GOT3 (cell line): ENCODE results near the gene METTL24.
"Not testable (repeated sequence)": the region's sequence is repeated elsewhere in the genome, so short reads cannot be mapped to it uniquely, and the experiment has no call there.

Experiments
- DNase-seq: peaks from one replicate; lab custom pipeline; 2025; ENCODE audit warnings: mixed read lengths; lab: John Stamatoyannopoulos, UW

METTL24 gene

GRCh38 chr6:110315207-110315868, 42.8 kb downstream of the METTL24 start:
- DNase-seq: no peak

DNA sequence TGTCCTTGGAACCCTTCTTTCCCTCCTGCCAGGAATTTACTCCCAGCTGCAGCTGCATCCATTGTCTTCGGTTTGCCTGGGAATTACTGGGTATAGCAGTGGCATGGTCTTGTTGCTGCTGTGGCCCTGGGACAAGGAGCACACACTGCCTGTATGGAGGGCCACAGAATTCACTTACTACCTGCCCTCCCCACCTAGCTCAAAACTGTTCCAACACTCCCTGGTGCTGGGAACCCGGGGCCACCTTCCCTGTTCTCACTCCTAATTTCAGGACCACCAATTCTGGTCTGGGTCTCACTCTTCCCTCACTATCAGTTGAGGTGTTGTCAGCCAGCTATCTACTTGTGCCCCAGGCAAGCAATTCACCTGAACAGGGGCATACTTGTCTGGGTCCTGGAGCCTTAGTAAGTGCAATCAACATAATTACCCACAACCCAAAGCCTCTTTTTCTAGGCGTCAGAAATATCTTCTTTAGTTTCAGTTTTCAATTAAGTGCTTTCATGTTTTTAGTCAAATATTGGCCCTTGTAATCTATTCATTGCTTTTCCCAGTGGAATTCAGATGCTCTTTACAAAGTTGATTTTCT, 47.2 kb downstream of the METTL24 start:
- no peak for DNase-seq

DNA sequence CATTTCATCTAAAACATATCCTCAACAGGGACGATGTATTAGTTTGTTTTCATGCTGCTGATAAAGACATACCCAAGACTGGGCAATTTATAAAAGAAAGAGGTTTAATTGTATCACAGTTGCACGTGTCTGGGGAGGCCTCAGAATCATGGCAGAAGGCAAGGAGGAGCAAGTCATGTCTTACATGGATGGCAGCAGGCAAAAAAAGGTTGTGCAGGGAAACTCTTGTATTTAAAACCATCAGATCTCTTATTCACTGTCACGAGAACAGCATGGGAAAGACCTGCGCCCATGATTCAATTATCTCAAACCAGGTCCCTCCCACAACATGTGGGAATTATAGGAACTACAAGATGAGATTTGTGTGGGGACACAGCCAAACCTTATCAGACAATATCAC, 48.7 kb downstream of the METTL24 start:
- not testable (repeated sequence) for DNase-seq

GRCh38 chr6:110307368-110307767, 50.8 kb downstream of the METTL24 start:
- no peak for DNase-seq

- not testable (repeated sequence) for DNase-seq
Measured at GRCh38 chr6:110305832-110306231, 52.3 kb downstream of the METTL24 start.

GRCh38 chr6:110303692-110304091, 54.5 kb downstream of the METTL24 start:
- not testable (repeated sequence) for DNase-seq

- DNase-seq: no peak
Measured at GRCh38 chr6:110298916-110299315, 59.2 kb downstream of the METTL24 start.

DNA sequence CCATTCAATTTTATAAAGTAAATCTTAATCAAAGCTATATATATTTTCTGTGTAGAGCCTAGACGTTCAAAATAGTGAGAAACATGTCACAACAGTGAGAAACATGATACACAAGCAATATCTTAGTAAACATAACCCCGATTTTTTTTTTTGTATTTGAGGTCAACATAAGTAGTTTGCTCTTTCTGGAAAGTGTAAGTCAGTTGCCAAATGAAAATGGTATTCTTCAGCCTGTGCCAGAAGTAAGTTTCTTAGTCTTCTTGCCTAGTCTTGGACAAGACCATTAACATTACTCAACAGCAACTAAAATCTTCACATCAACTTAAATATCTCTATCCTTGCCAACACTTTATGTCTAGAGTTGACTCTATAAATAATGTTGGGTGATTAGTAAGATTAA, 59.7 kb downstream of the METTL24 start:
- no peak for DNase-seq

DNA sequence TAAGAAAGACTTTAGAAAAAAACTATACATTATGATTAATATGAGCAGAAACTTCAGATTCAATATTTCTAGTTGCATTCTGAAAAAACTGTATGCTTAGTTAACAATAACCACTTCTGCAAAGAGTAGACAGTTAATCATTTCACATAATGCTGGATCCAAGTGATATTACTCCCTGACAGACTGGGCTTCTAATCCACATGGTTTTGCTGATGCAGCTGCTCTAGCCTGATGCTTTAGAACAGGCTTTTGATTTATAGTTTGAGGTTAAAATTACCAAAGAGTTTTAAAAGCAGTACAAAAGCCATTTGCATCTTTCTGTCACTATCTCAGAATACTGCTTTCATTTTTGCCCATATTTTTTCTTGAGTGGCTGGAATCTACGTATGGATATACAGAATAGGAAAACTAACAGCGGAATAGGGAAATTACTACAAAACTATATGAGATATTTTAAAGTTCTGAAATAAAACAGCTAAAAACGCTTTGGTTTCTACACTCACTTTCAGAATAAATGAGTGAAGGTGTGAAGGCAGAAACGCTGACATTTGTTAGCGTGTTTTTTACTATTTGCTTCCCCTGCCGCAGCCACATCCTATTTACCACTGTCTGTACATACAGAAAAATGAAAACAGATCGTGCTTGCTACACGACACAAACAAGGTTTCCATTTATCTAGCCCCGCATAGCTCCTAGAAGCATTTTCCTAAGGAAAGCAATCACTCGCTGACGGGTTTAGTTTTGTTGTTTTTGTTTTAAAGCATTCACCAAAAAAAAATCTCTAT, 61.7 kb downstream of the METTL24 start:
- DNase-seq: no peak

DNA sequence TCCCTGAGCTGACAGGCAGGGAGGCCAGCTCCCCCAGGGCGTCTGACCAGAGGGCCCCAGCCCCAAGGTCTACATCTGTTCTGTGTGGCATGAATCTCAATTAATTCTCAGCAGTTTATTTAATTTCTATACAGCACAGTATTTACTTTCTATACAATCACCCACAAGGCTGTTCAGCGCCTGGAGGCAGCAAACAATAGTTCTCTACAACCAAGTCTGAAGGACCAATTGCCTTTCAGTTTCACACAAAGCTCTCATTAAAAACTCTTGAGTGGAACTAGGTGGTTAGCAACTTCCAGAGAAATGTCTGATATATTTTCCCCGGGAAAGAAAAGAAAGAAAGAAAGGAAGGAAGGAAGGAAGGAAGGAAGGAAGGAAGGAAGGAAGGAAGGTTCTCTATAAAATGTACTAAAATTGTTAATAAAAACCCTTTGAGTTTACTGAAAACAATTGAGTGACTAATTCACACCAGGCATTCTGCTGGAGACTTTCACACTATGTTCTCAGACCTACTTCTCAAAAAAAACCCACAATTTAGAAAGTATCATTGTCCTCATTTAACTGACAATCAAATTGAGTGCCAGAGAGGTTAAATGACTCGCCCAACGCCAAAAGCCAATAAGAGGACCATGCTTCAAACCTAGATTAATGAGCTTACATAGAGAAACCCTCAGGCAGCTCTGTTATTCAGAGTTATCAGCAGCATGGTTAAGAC, 62.5 kb downstream of the METTL24 start:
- DNase-seq: no peak

DNA sequence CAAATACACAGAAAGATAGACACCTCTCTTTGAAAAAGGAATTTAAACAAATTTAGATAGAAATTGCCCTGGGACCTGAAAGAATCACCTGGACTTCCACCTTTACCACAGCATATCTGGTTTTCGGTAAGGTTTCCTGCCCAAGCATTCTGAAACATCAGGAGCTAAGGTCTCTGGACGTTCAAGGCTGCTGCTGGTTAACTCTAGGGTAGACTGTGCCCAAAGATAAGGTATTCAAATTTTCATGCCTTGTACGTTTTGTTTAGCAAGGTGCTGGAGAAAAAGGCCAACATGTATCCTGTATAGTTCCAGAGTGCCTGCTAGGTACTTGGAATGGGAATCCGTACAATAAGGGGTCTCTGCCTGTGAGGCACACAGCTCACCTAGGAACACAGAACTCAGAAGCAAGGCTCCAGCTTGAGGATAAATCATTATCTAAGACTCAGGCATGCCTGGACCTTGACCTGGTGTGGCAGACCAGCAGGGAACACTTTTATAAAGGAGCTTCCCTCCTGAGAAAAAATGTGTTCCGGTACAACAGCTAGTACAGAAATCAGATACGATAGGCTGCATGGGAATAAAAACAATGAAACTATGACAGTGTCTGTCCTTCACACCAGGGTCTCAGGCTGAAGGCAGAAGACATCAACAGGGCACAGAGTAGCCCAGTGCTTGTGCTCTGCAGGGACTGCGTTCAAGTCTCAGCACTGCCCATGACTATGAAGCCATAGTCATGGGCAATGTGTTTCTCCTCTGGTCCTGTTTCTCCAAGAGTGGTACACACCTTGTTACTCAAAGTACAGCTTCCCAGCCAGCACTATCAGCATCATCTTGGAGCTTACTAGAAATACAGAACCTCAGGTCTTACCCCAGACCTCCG, 70.4 kb downstream of the METTL24 start:
- DNase-seq: no peak

DNA sequence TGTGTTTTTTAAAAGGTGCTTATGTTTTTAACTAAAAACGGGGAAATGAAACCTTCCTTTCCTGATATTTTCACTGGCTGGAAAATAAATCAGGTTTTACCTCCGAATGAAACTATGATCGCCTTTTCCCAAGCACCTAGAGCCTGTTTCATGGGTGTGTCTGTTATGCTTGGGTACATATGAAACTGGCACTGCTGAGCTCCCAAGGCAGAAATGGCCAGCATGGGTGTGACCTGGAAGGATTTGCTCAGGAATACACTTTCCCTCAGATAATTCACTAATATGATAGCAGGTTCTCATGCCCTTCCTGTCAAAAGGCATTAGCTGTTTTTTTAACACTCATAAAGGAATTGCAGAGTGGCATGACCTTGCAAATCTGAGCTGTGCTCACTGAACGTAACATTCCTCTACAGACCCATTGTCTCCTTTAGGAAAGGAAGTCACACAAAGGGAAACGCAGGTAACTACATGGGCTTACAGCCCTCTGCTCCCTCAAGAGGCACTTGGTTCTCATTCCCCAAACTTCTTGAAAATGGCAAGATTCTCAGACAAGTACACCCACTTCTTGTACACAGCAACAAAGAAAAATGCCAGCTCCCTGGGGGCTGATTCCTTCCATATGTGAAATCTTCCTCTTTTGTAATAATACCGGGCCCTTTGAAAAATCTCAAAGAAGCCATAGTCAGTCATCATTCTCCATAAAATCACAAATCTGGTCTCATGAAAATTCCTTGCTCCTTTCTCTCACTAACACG, 72.7 kb downstream of the METTL24 start:
- no peak for DNase-seq

- DNase-seq: no peak
Measured at GRCh38 chr6:110284855-110285254, 73.3 kb downstream of the METTL24 start.

GRCh38 chr6:110283657-110284056, 74.5 kb downstream of the METTL24 start:
- no peak for DNase-seq

GRCh38 chr6:110282412-110282811, 75.7 kb downstream of the METTL24 start:
- DNase-seq: no peak

DNA sequence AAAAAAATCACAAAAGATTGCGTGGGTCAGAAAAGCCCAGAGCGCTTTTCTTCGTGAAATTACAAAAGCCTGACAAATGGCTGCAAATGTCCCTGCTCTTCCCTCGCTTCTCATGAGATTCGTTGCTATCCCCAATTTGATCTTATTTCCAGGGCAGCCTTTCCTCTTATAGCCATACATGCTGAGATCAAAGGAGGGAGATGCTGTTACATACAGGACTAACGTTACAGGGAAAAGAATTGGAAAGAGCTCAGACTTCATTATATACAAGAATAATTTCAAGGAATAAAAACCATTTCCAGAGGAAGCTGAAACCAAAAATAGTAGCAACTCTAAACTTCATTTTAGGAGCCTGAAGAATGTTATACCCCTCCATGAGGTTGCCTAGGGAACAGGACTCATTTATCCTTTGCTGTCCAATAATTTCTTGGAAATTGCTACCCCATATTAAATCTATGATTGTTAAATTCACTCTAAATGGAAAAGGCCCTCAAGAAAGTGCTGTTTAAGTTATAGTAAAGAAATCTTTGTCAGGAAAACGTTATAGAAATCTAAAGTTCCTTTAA, 81.0 kb downstream of the METTL24 start:
- DNase-seq: no peak

DNA sequence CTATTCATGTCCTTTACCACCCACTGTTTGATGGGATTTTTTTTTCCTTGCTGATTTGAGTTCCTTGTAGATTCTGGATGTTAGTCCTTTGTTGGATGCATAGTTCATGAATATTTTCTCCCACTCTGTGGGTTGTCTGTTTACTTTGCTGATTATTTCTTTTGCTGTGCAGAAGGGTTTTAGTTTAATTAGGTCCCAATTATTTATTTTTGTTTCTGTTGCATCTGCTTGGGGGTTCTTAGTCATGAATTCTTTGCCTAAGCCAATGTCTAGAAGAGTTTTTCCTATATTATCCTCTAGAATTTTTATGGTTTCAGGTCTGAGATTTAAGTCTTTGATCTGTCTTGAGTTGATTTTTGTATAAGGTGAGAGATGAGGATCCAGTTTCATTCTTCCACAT, 85.4 kb downstream of the METTL24 start:
- not testable (repeated sequence) for DNase-seq

- no peak for DNase-seq
Measured at GRCh38 chr6:110271732-110272022, 86.5 kb downstream of the METTL24 start.

GRCh38 chr6:110270165-110270564, 88.0 kb downstream of the METTL24 start:
- no peak for DNase-seq

- DNase-seq: no peak
Measured at GRCh38 chr6:110269623-110270022, 88.5 kb downstream of the METTL24 start.

DNA sequence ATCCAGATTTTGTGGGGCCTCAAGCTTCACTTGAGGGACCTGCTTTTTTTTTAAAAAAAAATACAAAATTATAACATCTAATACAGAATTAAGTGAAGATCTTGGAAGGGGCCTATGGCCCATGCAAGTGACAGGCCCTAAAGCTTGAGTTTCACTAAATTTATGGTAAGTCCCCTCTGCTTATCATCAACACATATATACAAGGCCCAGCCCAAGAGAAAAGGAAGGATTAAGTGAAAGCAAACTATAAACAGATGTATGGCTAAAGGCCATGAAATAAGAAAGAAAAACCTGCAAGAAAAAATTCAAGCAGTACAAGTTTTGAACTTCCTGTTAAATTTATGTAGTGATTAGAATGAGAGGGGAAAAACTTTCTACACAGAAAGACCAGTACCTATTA, 91.2 kb downstream of the METTL24 start:
- no peak for DNase-seq
